Hematopoietic multipotent progenitor cell treated with erythropoietin and hydrocortisone succinate and interleukin-3 and kit ligand, for 17 days (in vitro differentiated cells): ENCODE data around the gene CA14.
"Not testable (repeated sequence)": the region's sequence is repeated elsewhere in the genome, so short reads cannot be mapped to it uniquely, and the experiment has no call there.

Experiments used
- DNase-seq: peaks from one replicate; pipeline ENCODE4 v3.0.0-alpha.2; 2015; ENCODE audit warnings: low spot score

The CA14 gene

DNA sequence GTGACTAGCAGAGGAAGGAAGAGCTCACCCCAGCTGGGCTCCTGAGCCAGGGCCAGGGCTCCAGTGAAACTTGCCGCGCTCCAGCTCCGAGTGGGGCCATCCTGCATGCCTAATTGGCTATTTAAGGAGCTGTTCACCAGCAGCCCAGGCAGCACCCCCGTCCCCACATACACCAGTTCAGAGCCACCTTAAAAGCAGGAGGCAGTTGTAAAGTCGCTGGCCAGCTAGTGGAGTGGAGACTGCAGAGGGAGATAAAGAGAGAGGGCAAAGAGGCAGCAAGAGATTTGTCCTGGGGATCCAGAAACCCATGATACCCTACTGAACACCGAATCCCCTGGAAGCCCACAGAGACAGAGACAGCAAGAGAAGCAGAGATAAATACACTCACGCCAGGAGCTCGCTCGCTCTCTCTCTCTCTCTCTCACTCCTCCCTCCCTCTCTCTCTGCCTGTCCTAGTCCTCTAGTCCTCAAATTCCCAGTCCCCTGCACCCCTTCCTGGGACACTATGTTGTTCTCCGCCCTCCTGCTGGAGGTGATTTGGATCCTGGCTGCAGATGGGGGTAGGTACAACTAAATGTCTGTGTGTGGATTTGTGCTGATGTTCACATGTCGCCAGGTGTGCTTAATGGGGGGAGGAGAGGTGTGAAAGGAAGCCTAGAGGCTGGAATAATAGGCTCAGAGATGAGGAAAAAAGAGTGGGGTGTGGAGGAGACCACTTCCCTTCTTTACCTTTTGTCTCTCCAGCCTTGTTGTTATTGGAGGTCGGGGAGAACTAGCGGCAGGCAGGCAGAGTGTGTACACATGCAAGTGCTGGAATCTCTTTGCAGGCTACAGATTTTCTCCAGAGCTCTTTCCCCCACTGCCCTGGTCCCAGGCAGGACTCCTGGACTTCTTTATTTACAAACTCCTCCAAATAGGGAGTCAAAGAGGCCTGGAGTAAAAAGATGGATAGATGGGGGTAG is at the start of gene CA14:
Gene CA14, plus strand, starts transcription at position 151 of the 962 bp plus-strand sequence. Its CDS starts 355 bp downstream, at position 506.
- no peak for DNase-seq

DNA sequence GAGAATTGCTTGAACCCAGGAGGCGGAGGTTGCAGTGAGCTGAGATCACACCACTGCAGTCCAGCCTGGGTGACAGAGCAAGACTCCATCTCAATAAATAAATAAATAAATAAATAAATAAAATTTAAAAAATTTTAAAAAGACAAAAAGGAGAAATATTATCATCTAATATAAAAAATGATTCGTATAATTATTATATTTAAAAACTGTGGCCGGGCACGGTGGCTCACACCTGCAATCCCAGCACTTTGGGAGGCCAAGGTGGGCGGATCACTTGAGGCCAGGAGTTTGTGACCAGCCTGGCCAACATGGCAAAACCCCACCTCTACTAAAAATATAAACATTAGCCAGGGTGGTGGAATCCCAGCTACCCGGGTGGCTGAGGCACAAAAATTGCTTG is 49.1 kb upstream of the CA14 start:
- DNase-seq, result not testable (repeated sequence)

DNA sequence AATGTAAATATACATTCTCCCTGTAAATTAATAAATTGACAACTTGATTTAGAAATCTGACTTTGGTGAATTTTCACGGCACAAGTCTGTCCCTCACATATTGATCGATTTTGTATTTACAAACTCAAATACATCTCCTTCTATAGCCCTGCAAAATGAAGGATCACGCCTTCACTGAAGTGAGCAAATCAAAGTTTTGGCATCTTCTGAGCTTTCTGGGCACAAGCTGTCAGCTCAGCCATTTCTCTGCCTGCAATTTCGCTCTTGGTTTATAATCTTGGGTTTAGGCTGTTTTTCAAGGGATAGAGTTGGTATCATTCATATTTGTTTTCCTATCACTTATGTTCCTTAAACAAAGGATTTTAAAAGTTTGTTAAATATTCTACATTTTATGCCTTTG is 47.5 kb upstream of the CA14 start:
- no peak for DNase-seq

DNA sequence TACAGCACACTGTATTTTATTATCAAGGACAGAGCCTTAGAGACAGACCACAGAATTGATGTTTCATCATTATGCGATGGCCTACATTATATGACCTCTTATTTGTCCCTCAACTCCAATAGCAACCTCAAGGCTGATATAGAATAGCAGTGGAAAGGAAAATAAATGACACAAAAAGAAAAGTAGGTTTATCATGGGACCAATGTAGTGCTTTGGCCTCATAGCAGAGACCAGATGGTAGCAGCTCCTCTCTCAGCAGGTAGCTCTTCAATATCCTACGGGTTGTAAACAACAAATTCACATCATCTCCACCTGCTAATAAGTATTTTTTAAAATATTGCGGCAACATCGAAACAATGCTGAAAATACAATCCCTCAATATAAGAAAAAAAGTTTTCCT is 46.9 kb upstream of the CA14 start:
- no peak for DNase-seq

DNA sequence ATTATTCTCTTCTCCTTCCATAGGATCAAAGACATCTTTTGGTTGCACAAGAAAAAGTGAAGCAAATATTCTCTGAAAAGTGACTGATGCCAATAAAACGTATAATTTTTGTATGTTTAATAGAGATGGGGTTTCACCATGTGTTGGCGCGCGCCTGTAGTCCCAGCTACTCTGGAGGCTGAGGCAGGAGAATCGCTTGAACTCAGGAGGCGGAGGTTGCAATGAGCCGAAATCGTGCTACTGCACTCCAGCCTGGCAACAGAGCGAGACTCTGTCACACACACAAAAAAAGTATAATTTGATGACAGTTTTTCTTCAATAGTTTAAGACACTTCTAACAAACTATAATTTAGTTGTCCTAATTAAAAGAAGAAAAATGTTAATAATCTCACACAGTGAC is 45.5 kb upstream of the CA14 start:
- DNase-seq, result no peak

DNA sequence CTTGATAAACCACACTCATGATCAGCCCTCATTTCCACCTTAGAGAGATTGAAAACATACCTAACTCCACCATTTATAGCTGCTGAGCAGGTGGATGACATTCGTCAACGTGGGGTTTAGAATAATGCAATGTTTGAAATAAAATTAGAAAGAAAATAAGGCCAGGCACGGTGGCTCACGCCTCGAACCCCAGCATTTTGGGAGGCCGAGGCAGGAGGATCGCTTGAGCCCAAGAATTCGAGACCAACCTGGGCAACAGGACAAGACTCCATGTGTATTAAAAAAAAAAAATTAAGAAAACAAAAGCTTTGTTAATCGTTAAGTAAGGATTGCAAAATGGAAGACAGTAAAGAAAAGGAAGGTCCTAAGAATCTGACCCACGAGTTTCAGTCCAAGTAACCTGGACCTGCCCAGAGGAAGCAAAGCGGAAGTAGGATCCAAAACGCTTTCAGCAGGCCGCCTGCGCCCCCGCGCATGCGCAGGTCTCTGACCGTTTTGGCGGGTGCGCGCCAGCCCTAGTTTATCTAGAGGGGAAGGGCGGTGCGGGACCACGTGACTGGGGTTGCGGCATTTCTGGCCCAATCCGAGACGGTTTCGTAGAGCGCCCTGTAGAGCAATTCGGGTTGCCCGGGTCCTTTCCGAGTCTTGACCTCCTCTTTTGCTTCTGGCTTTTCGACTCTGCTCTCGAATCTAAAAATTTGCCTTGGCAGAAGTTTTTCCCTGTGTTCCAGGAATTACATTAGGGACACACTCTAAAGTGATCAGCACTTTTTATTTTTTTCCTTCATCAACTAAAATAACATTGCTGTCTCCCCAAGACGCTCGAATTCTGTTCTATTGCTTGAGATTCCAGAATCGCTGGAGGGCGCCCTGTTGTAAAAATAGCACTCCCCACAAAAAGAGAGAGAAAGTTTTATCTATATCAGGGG is 44.1 kb upstream of the CA14 start:
- peak; percentile 89 for DNase-seq

DNA sequence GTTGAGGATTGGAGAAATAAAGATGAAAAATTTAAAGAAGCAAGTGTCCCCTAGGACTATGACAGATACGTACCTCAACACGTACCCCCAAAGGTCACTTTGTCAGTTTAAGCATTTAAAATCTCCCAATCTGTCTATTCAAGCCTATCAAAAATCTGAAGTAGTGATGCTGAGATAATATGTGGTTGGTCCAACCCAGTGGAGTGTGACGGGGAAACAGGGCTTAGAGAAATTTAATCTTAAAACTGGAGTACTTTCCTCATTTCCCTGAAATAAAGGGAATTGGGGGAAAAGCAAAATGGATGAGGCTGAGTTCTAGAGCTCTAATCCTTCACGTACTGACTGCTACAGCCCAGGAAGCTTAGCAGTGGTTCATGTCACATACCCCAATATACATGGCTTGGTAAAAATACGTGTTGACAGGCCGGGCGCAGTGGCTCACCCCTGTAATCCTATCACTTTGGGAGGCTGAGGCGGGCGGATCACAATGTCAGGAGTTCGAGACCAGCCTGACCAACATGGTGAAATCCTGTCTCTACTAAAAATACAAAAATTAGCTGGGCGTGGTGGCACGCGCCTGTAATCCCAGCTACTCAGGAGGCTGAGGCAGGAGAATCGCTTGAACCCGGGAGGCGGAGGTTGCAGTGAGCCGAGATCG is 43.3 kb upstream of the CA14 start:
- DNase-seq, result not testable (repeated sequence)

DNA sequence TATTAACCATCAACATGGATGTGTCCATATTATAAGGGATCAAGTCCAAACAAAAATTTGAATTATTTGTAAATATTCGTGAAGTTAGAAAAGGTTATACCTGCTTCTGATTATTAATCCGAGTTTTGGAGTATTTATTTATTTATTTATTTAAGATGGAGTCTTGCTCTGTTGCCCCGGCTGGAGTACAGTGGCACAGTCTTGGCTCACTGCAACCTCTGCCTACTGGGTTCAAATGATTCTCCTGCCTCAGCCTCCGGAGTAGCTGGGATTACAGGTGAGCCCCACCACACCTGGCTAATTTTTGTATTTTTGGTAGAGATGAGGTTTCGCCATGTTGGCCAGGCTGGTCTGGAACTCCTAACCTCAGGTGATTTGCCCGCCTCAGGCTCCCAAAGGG is 41.7 kb upstream of the CA14 start:
- DNase-seq, result not testable (repeated sequence)

DNA sequence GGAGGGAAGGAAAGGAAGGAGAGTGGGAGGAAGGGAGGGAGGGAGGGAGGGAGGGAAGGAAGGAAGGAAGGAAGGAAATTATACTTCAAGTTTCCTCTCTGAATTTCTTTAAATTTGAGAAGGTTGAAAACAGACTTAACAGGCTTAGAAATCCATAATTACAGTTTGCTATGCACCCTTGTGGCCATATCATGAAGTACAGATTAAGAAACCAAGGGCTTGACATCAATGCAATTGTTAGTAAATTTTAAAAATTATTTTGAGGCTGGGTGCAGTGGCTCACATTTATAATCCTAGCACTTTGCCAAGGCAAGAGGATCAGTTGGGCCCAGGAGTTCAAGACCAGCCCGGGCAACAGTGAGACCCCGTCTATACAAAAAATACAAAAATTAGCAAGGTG is 36.0 kb upstream of the CA14 start:
- peak; percentile 25 for DNase-seq

DNA sequence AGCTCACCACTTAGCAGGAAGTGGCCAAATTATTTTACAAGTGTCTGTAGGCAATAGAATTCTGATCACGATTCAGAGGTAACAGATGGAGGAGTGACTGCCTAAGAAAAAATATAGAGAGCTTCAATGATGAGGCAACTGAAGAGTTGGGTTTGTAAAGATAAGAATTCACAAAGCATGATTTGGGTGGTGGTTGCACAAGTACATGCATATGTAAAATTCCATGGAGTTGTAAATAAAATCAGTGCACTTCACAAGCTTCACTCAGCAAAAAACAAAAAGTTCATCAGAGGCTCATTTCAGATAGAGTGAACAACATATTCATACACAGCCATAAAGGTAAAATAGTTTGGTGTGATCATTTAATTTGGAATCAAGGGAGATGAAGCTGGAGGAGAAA is 32.6 kb upstream of the CA14 start:
- DNase-seq, result no peak

DNA sequence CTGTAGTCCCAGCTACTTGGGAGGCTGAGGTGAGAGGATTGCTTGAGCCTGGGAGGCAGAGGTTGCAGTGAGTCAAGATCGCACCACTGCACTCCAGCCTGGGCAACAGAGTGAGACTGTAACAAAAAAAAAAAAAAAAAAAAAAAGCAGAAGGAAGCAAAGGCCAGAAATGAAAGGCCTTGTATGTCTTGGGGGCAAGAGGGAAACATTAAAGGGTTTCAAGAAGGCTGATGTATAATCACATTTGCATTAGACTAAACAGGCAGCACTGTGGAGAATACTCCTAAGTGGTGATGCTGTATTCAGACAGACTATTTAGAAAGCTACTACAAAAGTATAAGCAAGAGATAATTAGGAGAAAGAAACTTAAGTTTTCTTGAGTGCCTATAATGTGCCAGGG is 32.0 kb upstream of the CA14 start:
- no peak for DNase-seq

DNA sequence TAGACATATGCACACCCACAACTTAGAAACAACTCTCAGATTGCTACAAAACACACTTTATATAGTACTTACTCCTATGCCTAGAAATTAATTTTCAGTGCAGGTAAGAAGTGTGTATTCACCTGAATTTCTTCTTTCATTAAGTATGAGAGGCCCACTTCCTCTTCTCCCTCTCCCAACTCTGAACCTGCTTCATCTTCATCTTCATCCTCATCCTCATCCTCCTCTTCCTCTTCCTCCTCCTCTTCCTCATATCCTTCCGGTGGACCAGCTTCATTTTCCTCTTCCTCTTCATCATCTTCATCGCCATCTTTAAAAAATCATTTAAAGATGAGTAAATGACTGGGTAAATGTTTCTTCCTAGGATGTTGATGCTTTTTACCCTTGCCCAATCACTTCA is 31.1 kb upstream of the CA14 start:
- DNase-seq, result no peak

DNA sequence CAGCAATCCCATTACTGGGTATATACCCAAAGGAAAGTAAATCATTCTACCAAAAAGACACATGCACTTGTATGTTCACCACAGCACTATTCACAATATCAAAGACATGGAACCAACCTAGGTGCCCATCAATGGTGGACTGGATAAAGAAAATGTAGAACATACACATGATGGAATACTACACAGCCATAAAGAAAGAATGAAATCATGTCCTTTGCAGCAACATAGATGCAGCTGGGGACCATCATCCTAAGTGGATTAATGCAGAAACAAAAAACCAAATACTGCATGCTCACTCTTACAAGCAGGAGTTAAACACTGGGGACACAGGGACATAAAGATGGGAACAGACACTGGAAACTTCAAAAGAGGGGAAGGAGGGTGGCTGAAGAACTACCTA is 30.3 kb upstream of the CA14 start:
- no peak for DNase-seq

DNA sequence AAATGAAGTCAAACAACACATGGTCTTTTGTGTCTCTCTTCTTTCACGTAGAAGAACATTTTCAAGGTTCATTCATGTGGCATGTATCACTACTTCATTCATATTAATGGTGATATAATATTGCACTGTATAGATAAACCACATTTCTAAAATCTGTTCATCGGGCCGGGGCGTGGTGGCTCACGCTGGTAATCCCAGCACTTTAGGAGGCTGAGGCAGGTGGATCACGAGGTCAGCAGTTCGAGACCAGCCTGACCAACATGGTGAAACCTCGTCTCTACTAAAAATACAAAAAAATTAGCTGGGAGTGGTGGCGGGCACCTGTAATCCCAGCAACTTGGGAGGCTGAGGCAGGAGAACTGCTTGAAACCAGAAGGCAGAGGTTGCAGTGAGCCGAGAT is 29.3 kb upstream of the CA14 start:
- DNase-seq, result not testable (repeated sequence)

DNA sequence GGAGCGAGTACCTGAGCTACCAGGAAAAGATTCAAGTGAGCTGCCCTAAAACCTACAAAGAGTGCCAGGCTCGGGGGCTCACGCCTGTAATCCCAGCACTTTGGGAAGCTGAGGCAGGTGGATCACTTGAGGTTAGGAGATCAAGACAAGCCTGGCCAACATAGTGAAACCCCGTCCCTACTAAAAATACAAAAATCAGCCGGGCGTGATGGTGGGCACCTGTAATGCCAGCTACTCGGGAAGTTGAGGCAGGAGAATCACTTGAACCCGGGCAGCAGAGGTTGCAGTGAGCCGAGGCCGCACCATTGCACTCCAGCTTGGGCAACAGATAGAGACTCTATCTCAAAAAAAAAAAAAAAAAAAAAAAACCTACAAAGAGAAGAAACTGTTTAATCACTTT is 24.7 kb upstream of the CA14 start:
- not testable (repeated sequence) for DNase-seq

DNA sequence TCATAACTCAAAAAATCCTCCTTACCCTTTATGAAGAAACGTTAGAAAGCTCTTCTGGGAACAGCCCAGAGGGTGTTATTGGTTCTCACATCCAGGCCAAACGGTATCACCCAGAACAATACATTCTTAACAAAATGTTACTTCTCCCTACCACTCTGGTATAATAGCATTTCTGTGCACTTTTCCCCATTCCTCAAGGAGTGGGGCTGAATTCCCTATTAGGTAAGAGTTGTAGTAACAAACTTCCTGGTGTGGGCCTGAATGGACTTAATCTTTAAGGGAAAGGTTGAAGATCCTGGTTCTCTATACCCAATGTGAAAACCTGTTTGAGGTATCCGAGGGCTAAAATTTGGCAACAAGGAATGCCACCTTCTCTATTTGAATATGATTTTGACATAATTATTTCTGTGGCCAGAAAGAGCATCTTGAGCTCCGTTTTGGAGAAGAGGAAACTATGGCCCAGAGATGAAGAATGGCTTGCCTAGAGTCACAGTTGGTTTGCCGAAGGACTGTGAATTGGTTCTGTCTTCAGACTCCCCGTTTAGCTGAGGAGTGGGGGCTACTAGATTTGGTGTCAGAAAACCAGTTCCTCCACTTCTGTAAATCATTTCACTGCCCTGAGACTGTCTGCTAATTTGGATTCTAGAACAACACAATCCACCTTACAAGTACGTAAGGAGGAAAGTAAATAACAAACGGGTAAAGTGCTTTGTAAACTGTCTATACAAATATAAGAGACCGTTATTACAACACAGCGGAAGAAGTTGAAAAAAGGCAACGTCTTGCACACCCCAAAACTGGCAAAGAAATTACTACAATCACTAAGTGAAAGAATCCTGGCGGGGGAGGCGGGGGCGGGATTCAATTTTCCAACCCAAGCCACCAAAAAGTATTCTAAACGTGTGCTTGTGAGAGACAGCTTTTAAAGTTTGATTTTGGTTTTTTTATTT is 23.9 kb upstream of the CA14 start:
- DNase-seq, result peak; percentile 27

DNA sequence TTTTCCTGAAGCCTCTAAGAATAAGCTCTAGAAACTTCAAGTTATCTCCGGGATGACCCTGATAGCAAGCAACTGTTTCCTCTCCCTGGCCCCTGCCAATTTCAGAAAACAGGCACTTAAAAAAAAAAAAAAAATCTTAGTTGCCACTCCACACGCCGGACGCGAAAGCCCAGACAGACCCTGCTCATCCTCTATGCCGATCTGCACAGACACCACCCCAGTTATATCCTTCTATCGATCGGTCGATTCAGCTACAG is 23.3 kb upstream of the CA14 start:
- no peak for DNase-seq

DNA sequence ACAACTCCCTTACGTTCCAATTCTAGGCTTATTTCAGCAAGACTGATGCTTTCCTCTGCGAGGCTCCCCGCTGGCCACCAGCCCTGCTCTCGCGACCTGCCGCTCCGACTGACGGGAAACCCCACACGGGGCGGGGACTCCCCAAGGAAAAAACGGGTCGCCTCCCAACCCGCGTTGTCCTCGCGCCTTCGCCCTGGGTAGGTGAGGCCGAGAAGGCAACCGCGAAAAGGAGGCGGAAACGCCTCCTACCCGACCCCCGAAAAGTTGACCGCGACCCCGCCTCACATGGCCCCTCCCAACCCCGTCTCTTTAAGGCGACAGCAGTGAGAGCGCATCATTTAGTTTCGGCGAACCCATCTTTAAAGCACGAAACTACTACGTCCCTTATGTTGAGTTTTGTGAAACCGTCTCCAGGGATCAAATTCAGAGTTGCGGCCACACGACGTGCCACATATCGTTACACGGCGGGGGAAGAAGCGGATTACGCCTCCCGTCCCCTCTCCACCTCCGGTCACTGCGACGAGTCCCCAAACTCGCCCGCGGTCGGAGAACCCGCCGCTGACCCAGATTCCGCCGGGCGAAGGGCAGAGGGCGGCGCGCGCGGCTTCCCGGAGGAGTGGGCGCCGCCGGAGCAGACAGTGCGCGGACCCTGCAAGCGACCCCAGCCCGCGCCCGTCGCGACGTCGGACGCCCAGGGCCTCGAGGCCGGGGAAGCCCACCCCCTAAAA is 22.8 kb upstream of the CA14 start:
- DNase-seq, result peak; percentile 76

DNA sequence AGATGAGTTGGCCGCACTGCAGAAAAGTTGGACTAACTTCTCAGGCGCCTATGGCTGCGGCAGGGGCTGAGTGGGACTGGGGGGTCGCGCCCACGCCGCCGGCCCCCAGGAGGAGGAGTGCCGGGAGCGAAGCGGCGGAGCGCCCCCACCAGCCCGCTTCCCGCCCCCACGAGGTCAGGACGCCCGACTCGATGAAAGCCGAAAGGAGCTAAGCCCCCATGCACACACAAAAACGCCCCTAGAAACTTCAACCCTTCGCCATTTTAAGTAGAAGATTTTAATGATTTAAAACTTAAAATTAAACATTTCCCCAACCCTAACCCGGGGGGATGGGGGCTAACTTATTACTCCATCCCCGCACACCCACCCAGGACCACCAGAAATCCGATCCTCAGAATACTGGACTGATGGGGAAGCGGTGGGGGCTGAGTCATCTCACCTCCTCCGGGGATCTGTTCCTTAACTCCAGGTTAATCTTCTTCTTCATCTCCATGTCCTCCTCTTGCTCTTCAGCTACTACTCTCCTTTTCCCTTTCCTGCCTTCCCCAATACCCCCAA is 22.2 kb upstream of the CA14 start:
- no peak for DNase-seq

DNA sequence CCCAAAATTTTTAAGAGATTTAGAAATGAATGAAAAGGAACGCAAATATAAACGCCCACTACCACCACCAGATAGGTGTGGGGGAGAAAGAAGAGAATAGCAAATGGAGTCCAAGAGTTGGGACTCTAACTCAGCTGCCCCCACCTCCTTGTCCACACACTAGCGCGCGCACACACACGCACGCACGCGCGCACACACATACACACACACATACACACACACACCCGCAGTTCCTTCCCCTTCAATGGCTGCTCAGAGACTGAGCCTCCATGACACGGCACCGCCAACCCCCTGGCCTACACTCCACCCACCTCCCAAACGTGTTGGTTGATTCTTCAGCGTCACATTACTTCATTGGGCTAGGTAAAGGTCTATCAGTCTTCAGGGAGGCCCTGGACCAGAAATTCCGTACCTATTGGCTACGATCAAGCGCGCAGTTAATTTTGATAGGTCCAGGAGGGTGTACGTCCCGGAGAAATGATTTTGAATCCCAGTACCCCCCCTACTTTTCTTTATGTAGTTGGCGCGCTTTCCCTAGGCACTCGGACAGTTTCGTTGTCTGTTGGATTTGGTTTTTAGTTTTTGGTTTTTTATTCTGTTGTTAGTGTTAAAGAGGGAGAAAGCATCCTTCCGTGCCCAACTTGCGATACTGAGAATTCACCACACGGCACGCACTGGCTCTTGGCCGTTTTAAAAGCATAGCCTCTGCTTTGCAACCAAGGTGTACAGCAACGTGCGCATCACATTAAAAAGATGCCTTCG is 21.5 kb upstream of the CA14 start, which contains the start of gene ANP32E:
Gene ANP32E, minus strand, starts transcription at position 261 of the 762 bp plus-strand sequence. CDS start 326 bp downstream, outside the sequence.
- DNase-seq, result peak; percentile 93
